Measurements from ENCODE around the gene SEC24C.
"Not testable (repeated sequence)": the region's sequence is repeated elsewhere in the genome, so short reads cannot be mapped to it uniquely, and the experiment has no call there.

SEC24C gene, protein sequence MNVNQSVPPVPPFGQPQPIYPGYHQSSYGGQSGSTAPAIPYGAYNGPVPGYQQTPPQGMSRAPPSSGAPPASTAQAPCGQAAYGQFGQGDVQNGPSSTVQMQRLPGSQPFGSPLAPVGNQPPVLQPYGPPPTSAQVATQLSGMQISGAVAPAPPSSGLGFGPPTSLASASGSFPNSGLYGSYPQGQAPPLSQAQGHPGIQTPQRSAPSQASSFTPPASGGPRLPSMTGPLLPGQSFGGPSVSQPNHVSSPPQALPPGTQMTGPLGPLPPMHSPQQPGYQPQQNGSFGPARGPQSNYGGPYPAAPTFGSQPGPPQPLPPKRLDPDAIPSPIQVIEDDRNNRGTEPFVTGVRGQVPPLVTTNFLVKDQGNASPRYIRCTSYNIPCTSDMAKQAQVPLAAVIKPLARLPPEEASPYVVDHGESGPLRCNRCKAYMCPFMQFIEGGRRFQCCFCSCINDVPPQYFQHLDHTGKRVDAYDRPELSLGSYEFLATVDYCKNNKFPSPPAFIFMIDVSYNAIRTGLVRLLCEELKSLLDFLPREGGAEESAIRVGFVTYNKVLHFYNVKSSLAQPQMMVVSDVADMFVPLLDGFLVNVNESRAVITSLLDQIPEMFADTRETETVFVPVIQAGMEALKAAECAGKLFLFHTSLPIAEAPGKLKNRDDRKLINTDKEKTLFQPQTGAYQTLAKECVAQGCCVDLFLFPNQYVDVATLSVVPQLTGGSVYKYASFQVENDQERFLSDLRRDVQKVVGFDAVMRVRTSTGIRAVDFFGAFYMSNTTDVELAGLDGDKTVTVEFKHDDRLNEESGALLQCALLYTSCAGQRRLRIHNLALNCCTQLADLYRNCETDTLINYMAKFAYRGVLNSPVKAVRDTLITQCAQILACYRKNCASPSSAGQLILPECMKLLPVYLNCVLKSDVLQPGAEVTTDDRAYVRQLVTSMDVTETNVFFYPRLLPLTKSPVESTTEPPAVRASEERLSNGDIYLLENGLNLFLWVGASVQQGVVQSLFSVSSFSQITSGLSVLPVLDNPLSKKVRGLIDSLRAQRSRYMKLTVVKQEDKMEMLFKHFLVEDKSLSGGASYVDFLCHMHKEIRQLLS

DNA sequence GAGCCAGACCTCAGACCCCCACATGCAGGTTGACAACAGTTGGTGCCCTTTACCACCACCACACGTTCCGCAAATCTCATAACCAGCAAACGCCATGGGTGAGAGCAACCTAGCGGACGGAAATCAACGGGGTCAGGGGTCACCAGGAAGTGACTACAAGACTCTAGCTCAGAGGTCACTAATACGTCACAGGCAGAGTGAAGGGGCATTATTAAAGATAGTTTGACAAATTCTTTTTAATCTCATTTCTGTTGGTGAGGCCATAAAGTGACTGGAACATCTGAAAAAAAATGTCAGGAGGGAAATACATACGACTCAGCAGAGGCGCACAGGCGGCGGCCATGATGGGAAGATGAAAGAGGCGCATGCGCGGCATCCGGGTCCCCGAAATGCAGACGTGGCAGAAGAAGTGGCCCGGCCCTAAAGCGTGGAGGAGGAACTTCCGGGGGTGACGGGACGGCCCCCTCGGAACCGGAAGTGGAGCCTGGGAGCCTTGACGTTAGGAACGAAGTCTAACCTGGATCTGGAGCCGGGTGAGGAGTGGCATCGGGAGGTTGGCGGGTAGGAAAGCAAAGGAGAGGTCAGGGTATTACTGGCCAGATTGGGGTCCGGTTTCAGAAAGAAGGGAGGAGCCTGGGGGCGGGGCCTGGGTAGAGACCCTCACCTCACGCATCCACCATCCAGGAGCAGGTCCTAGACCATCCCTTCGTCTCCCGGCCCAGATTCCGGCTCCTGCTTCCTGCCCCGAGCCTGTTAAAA is at the start of gene SEC24C:
TSS of gene SEC24C (plus strand) at position 468 of the 759 bp plus-strand sequence. CDS start 2,461 bp downstream, outside the sequence.
- peak; percentile 90 for DNase-seq

DNA sequence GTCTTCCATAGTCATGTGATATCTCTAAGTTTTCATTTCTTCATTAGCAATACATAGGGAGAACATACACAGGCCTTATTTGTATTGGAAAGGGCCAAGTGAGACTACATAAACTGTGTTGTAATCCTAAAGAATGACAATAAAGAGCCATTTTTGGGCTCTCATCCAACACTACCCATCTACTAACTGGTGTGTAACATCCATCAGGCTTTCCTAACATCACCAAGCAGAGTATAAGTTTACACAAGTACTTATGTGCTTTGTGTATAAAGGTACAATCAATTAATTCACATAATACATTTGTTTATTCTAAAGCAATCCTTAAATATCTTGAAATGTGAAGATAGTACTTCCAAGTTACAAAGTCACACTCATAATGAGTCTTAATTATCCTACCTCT is 48.9 kb upstream of the SEC24C start:
- not testable (repeated sequence) for DNase-seq

DNA sequence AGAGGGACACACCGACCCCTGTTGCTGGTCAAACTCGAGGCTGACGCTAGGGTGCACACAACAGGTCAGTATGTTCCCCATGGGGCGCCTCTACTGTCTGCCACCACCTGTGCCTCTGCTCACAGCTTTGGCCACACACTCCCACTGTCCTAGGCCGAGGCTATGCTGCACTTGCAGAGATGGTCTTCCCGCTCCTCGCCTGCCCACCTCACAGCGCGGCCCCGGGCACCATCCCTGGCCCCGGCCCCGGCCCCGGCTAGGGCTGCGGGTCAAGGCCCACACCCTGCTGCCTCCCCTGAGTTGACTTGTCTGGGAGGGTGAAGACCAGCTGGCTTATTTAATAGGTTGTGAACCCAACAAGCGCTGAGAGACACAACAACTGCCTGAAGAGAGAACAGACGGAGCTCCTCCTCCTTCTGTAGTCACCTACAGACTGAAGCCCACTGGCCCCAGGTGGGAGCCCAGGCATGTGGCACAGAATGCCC is 46.5 kb upstream of the SEC24C start, which contains the start of gene AGAP5:
TSS of gene AGAP5 (minus strand) at position 435 of the 485 bp plus-strand sequence. CDS start at position 81, 354 bp downstream.
- not testable (repeated sequence) for DNase-seq

DNA sequence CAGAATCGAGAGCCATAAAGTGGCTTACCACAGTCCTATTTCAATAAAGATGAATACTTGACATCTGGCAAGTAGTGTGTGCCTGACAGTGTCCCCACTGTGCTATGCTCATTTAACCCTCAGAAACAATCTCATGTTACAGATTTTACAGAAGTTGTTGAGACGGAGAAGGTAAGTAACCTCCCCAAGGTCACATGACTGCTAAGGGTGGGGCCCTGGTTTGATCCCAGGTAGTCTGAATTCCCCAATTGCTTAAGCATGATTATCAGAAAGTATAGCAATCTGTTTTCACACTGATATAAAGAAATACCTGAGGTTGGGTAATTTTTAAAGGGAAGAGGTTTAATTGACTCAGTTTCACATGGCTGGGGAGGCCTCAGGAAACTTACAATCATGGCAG is 45.4 kb upstream of the SEC24C start:
- not testable (repeated sequence) for DNase-seq

DNA sequence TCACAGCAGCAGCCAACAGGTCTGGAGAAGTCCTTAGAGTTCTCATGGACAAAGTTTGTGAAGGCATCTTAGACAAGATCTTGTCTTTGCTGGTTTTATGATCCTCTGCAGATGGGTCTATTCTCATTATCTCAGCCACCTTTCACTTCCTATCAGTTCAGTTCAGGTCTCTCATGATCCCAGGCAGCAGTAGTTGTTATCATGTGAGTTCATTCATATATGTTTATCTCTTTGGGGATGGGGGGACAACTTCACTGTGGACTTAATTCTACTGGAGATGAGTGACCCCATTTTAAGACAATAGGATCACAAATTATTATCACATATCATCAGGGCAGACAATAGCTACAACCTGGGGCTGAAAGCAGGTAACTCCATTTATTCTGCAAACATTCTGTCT is 40.2 kb upstream of the SEC24C start:
- DNase-seq = not testable (repeated sequence)

DNA sequence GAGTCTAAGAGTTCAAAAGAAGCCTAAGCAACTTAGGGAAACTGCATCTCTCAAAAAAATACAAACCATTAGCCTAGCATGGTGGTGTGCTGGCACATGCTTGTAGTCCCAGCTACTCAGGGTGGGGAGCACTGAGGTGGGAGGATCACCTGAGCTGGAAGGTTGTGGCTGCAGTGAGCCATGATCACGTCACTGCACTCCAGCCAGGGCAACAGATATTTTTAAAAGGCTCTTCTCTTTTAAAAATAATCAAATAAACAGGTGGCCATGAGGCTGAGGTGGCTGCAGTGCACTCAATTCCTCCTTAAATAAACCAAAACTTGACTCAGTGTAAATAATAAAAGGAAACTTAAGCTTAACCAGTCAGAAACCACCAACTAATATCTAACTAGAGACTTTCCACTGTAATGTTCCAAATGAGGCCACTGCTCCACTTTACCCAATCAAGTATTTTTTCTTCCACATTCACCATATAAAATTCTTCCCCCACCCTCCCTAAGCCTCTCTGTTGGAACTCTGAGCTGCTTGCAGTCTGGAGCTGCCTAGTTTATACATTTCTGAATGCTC is 38.6 kb upstream of the SEC24C start:
- DNase-seq = not testable (repeated sequence)

DNA sequence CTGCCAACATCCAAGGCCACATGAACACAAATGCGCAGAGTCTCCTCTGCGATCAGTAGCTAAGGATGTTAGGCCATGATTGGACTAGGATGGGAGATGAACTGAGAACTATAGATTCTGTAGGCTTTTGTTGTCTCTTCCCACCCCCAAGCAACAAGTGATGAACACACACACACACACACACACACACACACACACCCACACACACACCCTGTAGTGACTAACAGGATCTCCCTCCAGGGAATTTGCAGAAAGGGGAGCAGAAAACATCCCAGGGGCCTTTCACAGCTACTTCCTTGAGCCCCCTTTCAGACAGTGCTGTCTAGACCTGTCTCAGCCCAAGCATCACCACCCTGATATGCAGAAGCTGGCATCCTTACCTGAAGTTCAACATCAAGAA is 37.7 kb upstream of the SEC24C start:
- not testable (repeated sequence) for DNase-seq

DNA sequence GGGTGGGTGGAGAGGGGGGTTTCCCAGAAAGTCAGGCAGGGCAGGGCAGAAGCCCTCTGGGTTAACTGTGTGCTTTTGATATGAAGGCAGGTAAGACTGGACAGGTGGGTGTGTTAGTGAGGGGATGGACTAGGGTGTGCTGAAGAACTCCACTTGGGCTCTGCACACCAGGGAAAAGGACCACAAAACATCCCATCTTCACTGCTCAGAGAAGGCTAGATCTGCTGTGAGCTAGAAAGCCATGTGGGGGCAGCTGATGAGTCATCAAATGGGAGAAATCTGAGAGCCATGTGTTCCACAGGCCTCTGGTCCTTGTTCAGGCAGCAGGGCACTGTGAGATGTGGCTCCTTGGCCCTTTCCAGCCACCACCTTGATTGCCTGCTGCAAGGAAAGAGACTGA is 36.5 kb upstream of the SEC24C start:
- not testable (repeated sequence) for DNase-seq

DNA sequence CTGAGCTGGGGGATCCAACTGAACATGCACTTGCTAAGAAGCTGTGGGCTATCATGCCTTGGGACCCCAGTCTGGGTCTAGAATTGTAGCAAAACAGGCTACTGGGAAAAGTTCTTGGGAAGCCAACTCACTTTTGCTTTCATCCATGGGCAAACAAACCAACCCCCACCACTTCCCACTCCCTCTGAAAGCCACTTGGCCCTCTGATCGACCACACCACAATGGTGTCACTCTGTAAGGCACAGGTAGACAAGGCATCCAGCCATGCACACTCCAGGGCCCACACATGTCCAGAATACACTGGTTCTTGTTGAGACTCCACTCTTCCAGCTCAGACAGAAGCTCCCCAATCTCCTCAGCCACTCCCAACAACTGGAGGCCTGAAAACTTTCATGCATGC is 36.0 kb upstream of the SEC24C start:
- not testable (repeated sequence) for DNase-seq

DNA sequence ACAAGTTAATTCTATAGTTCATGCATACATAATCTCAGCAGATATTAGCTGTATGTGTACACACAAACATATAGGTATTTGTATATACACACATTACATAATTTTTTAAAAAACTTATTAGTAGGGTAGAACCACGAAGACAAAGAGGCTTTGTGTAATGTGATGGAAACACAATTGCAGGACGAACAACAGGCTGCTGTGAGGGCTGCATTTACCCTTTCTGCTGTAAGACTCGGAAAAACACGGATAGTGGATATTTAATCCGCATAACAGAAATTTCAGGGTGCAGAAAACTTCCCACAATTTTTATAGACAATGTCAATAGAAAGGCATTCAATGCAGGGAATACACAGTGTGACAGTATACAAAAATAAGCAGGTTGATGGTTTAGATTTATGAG is 32.5 kb upstream of the SEC24C start:
- not testable (repeated sequence) for DNase-seq

DNA sequence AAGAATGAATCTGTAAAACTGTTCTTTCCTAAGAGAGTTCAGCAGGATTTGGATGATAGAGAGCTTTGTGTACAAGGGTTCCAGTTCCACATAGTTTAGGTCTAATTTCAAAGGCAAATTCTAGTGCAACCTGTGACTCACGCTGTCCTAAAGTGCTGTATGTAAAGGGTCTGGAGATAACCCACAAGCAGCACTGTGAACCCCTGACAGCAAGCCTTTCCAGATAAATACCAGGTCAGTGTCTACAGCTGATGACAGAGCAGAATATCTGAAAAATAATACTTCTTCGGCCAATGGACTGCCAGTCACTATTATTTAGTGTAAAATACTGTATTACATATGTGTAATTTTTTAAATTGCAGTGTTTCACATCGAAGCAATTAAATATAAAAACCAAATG is 30.3 kb upstream of the SEC24C start:
- DNase-seq = not testable (repeated sequence)

DNA sequence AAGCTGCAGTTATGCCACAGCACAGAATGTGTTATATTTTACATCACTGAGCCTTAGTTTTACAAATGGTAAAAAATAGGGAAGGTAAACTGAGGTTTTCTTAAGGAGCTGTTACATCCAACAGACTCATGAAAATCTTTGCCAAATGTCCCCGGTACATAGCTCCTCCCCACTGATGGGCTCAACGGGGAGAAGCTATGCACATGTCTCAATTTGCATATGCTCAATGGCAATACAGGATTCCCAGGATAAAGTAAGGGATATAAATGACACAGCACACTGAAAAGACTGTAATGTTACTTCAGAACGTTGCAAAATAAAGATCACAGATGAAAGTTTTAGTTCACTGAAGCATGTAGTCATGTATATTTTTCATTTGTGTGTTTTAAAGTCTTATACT is 29.7 kb upstream of the SEC24C start:
- DNase-seq = not testable (repeated sequence)

DNA sequence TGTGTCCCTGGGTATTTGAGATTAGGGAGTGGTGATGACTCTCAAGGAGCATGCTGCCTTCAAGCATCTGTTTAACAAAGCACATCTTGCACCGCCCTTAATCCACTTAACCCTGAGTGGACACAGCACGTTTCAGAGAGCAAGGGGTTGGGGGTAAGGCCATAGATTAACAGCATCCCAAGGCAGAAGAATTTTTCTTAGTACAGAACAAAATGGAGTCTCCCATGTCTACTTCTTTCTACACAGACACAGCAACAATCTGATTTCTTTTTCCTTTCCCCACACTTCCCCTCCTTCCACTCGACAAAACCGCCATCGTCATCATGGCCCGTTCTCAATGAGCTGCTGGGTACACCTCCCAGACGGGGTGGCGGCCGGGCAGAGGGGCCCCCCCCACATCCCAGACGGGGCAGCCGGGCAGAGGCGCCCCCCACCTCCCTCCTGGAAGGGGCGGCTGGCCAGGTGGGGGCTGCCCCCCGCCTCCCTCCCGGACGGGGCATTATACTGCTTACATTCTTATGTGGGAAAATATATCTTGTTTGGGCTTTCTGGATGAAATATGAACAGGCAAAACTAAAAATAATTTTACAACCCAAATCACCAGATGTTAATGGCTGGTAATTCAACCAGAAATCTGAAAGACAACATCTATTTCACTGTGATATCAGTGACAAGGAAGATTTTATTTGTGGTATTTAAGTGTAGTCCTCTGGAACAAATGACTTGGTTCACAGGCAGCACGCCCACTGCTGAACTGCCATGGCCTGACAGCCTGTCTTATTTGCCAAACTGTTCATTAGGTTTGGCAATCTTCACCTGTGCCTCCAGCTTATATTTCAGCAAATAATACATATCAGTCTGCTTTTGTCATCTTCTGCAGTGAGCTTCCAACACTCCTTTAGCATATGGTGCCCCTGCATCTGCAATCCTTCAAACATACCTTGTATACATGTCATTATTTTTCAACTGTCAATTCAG is 28.7 kb upstream of the SEC24C start:
- DNase-seq = not testable (repeated sequence)

DNA sequence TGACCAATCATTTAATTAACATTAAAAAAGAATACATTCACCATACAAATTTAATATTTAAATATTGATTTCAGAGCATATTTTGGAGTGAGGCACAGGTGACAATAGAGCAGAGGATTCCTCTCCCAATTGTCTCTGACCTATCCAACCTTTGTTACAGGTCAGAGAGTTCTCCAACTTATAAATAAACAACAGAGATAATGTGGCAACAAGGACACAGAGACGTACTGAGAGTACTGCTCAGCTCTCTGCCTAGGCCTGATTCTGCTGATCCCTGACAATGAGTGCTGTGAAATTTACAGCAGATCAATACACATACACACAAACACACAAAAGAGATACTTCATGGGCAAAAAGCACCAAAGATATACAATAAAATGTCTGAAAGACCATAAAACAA is 27.9 kb upstream of the SEC24C start:
- DNase-seq = no peak

DNA sequence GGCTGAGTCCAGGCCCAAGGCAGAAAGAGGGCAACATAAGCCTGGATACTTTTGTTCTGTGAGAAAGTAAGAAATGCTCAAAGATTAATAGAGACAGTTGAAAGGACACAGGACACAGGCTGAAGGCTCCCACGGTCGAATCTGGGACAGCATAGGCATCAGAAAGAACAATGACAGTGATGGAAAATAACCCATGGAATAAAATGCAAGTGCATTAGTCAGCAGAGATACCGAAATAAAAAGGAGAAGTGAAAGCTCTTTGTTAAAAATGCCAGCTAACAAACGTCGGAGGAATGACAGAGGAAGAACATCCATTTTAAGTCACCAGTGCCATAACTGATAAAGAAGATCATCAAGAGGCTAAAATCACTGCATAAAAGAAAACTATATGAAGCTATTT is 26.6 kb upstream of the SEC24C start:
- DNase-seq = no peak

DNA sequence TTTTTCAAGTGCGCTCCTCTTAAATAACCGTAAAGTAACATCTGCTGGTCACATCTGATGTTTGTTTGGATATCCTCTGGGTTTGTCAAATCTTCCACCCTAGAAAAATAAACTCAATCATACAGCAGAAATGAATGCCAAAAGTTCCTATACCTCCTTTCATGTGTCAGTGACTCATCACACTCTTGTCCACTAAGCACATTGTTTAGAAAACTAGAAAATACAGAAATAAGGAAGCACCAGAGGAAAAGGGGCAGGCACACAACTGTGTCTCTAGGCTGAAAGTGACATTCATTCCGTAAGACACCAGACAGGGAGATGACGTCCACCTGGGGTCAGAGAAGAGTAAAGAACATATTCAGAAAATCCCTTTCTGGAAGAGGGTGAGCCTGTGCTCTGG is 23.6 kb upstream of the SEC24C start:
- not testable (repeated sequence) for DNase-seq

DNA sequence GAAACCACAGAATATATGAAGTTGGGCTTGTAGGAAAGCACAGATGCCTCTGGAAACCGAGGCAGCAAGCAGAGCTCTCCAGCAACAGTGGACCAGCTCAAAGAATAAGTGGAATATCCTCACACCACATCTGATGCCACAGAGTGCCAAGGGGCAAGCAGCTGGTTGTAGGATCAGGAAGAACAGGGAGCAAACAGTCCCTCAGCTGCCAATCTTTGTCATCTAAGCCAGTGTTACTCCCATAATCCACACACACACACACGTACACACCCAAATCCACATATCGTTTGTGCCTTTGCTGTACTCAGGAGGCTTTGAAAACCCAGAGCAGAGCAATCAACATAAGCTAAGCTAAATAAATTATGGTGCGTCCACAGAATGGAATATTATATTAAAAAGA is 20.7 kb upstream of the SEC24C start:
- DNase-seq = no peak

DNA sequence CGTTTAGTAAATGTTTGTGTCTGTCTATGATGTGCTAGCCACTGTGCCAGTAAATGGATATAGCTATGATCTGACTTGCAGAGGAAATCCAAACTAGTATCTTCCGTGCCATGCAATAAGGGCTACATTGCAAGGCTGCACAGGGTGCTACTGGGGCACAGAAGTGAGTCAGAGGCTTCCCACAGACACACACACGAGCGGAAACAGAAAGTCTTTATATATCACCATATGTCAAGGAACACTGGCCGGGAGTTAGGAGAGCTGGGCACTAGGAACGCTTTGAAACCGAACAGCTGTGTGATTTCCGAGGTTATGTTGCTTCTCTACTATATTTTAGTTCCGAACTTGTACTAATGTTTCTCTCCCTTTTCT is 14.4 kb upstream of the SEC24C start:
- DNase-seq = not testable (repeated sequence)

DNA sequence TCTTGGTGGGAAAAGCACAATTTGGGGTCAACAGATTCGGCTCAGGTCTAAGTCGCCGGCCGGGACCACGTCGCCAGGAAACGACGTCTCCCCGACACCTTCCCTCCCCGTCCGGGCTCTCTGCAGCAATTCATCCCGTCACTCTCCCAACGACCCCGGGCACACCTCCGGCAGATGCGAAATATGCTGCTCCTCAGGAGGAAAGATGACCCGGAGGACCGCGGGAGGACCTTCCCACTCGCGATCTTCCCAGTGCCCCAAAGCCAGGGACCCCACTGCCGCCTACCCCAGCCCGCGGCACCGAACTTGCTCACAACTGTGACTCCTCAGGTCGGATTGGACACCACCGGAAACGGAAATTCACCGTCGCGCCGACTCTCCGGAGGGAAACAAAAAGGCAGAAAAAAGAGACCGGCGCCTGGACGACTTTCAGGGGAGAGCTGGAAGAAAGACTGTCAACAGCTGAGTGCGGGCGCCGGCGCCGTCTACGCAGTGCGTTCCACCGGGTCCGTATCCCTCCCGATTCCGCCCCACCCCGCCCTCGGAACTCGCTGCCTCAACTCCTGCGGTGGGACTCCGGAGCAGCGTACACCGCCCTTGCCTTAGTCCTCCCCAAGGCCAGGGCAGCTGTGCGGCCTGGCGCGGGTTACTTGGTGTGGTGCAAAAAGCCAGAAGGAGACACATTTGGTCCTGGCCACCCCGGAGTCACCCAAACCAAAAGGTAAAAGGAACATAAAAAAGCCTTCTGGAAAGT is 13.8 kb upstream of the SEC24C start:
- DNase-seq = peak; percentile 65

All from GF-D8 (cell line).